ENCODE results near the gene COL6A2.
A peak's percentile ranks its signal among the peaks of the same experiment; 100 is the strongest.
"Not testable (repeated sequence)": the region's sequence is repeated elsewhere in the genome, so short reads cannot be mapped to it uniquely, and the experiment has no call there.

COL6A2 gene

DNA sequence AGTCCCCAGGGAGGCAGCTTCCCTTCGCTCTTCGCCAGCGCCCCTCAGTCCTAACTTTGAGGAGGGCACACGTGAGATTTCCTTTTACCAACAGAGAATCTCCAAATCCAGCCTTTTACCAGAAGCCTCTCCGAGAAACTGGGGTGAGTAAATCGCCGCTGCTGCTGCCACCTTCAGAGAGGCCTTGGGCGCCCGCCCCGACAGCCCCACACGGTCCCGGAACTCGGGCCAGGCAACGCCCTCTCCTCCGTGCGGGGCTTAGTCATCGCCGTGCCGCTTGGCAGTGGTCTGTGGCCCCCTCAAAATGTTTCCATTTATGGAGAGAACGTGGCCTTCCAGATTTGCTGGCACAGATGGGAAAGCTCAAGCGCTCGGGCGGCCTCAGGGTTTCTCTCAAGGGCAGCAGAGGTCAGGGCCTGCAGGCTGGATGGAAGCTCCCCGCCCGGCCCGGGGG, 41.4 kb upstream of the COL6A2 start:
- Mint-ChIP-seq H3K4me3 (no peak overlapping the region), H3K4me1 (peaks cover 24% of the 10 kb centered on the region), H3K27me3 (peaks cover 25% of the 10 kb centered on the region)

DNA sequence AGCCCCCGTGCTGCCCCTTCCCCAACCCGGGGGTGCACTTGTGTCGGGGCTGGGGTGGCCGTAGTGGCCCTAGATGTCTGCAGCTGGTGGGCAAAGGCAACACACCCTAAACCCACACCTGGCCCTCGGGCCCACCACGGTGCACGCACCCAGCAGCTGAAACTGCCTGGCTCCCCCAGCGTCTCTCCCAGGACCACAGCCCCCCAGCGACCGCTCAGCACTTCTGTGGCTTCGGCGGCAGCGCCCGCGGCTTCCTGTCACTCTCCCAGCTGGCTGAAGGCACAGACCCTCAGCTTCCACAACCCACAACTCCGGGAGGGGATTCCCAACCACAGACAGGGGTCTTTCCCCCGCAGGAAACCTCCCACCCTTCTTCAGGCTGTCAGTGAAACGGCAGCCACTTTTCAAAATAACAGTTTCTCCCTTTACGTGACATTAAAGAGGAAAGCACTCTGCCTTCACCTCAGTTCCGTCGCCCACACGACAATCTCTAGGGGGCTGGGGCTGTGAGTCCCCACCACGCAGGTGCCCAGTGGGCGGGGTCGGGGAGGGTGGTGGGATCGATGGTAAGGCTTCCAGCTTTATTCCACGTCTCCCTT, 40.7 kb upstream of the COL6A2 start:
- ATAC-seq (replicated peaks; ENCODE audit: extremely low read depth, poor library complexity, severe bottlenecking) (no peak), DNase-seq (ENCODE audit: low spot score in 2 of 2) (no peak)
- H3K9me3 Mint-ChIP-seq = no peaks in the 10 kb centered on the region
- peaks cover 24% of the 10 kb centered on the region for H3K4me1 Mint-ChIP-seq
- H3K4me3 Mint-ChIP-seq = peak overlapping the region; percentile 73
- H3K36me3 Mint-ChIP-seq (ENCODE audit: insufficient read depth) = peaks cover 12% of the 10 kb centered on the region
- H3K27ac Mint-ChIP-seq (ENCODE audit: low read depth) = peak overlapping the region; percentile 83
- peaks cover 33% of the 10 kb centered on the region for H3K27me3 Mint-ChIP-seq

More for the DNA sequence above, 41.4 kb upstream of the COL6A2 start:
- DNase-seq (ENCODE audit: low spot score in 2 of 2) = no peak
- H3K9me3 Mint-ChIP-seq = no peaks in the 10 kb centered on the region
- H3K36me3 Mint-ChIP-seq (ENCODE audit: insufficient read depth) = peaks cover 12% of the 10 kb centered on the region
- no peak overlapping the region for H3K27ac Mint-ChIP-seq (ENCODE audit: low read depth)
- no peak for ATAC-seq (replicated peaks; ENCODE audit: extremely low read depth, poor library complexity, severe bottlenecking)

DNA sequence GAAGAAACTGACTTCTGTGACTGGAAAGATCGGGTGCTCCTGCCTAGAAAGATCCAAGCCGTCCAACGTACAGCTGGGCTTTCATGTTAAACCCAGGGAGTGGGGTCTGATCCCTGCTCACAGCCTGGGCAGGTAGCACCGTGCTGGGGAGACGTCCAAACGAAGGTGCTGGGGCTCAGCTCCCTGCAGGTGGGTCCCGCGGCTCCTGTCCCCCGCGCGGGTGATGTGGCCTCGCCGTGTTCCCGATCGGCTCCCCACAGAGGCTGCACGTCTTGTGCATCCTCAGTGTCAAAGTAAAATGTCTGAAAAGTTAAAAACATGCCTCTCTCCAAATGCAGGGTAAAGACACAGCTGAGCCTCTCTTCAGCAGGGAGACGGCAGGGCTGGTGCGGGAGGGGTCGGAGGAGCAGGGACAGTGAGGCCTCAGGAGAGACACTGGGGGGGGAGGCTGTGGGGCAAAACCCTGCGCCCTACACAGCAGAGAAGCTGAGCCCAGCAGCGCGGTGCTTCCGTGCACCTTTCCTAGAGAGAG, 40.1 kb upstream of the COL6A2 start:
- no peaks in the 10 kb centered on the region for H3K9me3 Mint-ChIP-seq
- H3K36me3 Mint-ChIP-seq (ENCODE audit: insufficient read depth) = peaks cover 8% of the 10 kb centered on the region
- H3K27me3 Mint-ChIP-seq = peaks cover 38% of the 10 kb centered on the region
- no peak for ATAC-seq (replicated peaks; ENCODE audit: extremely low read depth, poor library complexity, severe bottlenecking)
- H3K4me3 Mint-ChIP-seq = peak overlapping the region; percentile 73
- H3K27ac Mint-ChIP-seq (ENCODE audit: low read depth) = peak overlapping the region; percentile 83
- no peak for DNase-seq (ENCODE audit: low spot score in 2 of 2)
- peaks cover 24% of the 10 kb centered on the region for H3K4me1 Mint-ChIP-seq

DNA sequence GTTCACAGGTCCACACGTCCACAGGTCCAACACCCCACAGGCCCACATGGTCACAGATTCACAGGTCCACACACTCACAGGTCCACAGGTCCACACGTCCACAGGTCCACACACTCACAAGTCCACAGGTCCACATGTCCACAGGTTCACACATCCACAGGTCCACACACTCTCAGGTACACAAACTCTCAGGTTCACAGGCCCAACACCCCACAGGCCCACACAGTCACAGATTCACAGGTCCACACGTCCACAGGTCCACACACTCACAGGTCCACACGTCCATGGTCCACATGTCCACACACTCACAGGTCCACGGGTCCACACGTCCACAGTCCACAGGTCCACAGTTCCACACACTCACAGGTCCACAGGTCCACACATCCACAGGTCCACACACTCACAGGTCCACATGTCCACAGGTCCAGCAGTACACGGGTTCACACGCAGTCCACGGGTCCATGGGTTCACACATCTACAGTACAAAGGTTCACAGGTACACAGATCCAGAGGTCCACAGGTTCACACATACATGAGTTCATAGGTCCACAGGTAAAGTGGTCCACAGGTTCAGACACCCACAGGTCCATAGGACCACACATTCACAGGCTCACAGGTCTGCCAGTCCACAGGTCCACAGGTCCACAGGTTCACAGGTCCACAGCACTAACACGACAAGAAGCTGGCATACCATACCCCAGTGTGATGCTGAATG, 39.3 kb upstream of the COL6A2 start:
- H3K4me1 Mint-ChIP-seq = peaks cover 18% of the 10 kb centered on the region
- peak overlapping the region; percentile 33 for H3K4me3 Mint-ChIP-seq
- DNase-seq (ENCODE audit: low spot score in 2 of 2) (no peak), ATAC-seq (replicated peaks; ENCODE audit: extremely low read depth, poor library complexity, severe bottlenecking) (no peak)
- peaks cover 5% of the 10 kb centered on the region for H3K36me3 Mint-ChIP-seq (ENCODE audit: insufficient read depth)
- peaks cover 41% of the 10 kb centered on the region for H3K27me3 Mint-ChIP-seq
- no peaks in the 10 kb centered on the region for H3K9me3 Mint-ChIP-seq
- peak overlapping the region; percentile 29 for H3K27ac Mint-ChIP-seq (ENCODE audit: low read depth)

DNA sequence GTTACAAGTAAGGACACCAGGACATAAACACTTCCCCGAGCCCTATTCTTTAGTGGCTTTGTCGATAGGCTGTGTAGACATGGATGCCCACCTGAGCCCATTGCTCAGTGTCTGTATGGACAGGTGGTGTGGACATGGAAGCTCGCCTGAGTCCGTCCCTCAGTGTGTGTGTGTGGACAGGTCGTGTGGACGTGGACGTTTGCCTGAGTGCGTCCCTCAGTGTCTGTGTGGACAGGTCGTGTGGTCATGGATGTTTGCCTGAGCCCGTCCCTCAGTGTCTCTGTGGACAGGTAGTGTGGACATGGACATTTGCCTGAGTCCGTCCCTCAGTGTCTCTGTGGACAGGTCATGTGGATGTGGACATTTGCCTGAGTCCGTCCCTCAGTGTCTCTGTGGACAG, 38.7 kb upstream of the COL6A2 start:
- H3K4me1 Mint-ChIP-seq = peaks cover 17% of the 10 kb centered on the region
- no peak for DNase-seq (ENCODE audit: low spot score in 2 of 2)
- no peak for ATAC-seq (replicated peaks; ENCODE audit: extremely low read depth, poor library complexity, severe bottlenecking)
- H3K9me3 Mint-ChIP-seq = no peaks in the 10 kb centered on the region
- no peak overlapping the region for H3K27ac Mint-ChIP-seq (ENCODE audit: low read depth)
- H3K36me3 Mint-ChIP-seq (ENCODE audit: insufficient read depth) = peaks cover 5% of the 10 kb centered on the region
- H3K4me3 Mint-ChIP-seq = no peak overlapping the region
- H3K27me3 Mint-ChIP-seq = peaks cover 44% of the 10 kb centered on the region

DNA sequence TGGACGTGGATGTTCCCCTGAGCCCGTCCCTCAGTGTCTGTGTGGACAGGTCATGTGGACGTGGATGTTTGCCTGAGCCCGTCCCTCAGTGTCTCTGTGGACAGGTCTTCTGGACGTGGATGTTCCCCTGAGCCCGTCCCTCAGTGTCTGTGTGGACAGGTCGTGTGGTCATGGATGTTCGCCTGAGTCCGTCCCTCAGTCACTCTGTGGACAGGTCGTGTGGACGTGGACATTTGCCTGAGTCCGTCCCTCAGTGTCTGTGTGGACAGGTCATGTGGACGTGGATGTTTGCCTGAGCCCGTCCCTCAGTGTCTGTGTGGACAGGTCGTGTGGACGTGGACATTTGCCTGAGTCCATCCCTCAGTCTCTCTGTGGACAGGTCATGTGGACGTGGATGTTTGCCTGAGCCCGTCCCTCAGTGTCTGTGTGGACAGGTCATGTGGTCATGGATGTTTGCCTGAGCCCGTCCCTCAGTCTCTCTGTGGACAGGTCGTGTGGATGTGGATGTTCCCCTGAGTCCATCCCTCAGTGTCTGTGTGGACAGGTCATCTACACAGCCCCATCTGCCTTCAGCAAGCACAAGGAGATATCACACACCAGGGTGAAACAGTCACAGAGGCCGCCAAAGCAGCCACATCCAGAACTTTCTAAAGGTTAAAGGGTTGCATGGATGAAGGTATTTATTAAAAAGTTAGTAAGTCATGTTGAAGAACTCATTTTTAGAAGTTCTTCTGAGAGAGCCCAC, 38.0 kb upstream of the COL6A2 start:
- not testable (repeated sequence) for H3K36me3 Mint-ChIP-seq (ENCODE audit: insufficient read depth); DNase-seq (ENCODE audit: low spot score in 2 of 2); H3K4me3 Mint-ChIP-seq; H3K27ac Mint-ChIP-seq (ENCODE audit: low read depth); ATAC-seq (replicated peaks; ENCODE audit: extremely low read depth, poor library complexity, severe bottlenecking); H3K9me3 Mint-ChIP-seq
- Mint-ChIP-seq H3K27me3 (peaks cover 51% of the 10 kb centered on the region), H3K4me1 (peaks cover 17% of the 10 kb centered on the region)

DNA sequence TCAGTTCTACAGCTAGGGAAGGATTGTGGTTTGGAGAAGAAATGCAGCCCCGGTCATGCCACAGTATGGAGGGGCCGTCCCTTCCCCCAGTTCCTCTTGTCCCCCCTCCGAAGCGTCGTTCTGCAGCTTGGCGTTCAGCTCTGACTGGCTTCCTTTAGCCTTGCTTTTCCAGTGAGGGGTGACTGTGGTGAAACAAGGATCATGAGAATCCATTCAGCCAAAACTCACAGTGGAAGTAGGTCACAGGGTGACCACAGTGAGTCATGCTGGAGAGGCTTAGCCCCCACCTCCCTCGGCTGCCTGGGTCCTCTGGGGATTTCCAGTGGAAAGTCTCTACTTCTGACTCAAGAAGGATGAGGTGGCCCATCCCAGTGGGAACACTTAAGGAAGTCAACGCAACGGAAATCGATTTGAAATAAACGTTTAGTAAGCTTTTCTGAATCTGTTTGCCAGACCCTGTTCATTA, 37.3 kb upstream of the COL6A2 start:
- peaks cover 4% of the 10 kb centered on the region for H3K36me3 Mint-ChIP-seq (ENCODE audit: insufficient read depth)
- no peak overlapping the region for H3K4me3 Mint-ChIP-seq
- H3K4me1 Mint-ChIP-seq = peaks cover 17% of the 10 kb centered on the region
- no peak for ATAC-seq (replicated peaks; ENCODE audit: extremely low read depth, poor library complexity, severe bottlenecking)
- H3K27ac Mint-ChIP-seq (ENCODE audit: low read depth) = no peak overlapping the region
- H3K9me3 Mint-ChIP-seq = no peaks in the 10 kb centered on the region
- peaks cover 59% of the 10 kb centered on the region for H3K27me3 Mint-ChIP-seq
- DNase-seq (ENCODE audit: low spot score in 2 of 2) = no peak

DNA sequence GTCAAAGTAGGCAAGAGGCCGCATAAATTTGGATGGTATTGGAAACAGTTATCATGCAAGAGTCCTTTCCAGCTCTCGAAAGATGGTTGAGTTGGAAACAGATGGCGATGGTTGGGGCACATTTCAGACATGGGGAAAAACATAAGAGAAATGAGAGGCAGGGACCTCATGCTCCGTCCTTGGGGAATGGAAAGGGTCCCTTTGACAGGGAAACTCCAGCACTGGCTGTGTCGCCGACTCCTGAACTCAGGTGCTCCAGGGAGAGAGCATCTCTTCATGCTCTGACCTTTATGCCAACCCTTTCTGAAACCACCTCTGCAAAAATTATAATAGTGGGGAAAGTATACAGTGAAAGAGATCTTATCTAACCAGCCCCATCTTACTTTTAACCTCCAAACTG, 36.8 kb upstream of the COL6A2 start:
- Mint-ChIP-seq H3K9me3 (no peaks in the 10 kb centered on the region), H3K4me1 (peaks cover 17% of the 10 kb centered on the region), H3K4me3 (no peak overlapping the region), H3K27me3 (peaks cover 63% of the 10 kb centered on the region), H3K36me3 (ENCODE audit: insufficient read depth) (peaks cover 4% of the 10 kb centered on the region), H3K27ac (ENCODE audit: low read depth) (no peak overlapping the region)
- ATAC-seq (replicated peaks; ENCODE audit: extremely low read depth, poor library complexity, severe bottlenecking) (no peak), DNase-seq (ENCODE audit: low spot score in 2 of 2) (no peak)

DNA sequence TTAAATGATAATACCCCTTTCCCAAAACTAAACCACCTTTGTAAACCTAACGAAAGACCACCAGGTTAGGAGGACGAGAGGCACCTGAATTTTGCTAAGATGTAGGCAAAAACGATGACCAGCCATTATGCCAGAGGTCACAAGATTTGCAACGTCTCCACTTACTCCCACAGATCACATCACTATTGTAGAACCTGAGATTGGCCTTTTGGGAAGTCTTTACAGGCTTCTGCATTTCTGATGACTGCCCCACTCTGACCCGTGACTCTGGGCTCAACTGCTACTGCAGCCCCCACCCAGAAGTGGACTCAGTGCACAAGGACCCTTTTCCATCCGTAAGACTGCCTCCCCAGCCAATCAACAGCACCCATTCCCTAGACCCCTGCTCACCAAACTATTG, 36.4 kb upstream of the COL6A2 start:
- Mint-ChIP-seq H3K9me3 (no peaks in the 10 kb centered on the region), H3K27me3 (peaks cover 67% of the 10 kb centered on the region), H3K36me3 (ENCODE audit: insufficient read depth) (peaks cover 4% of the 10 kb centered on the region), H3K27ac (ENCODE audit: low read depth) (no peak overlapping the region), H3K4me3 (no peak overlapping the region), H3K4me1 (peaks cover 17% of the 10 kb centered on the region)
- DNase-seq (ENCODE audit: low spot score in 2 of 2) = no peak
- no peak for ATAC-seq (replicated peaks; ENCODE audit: extremely low read depth, poor library complexity, severe bottlenecking)

DNA sequence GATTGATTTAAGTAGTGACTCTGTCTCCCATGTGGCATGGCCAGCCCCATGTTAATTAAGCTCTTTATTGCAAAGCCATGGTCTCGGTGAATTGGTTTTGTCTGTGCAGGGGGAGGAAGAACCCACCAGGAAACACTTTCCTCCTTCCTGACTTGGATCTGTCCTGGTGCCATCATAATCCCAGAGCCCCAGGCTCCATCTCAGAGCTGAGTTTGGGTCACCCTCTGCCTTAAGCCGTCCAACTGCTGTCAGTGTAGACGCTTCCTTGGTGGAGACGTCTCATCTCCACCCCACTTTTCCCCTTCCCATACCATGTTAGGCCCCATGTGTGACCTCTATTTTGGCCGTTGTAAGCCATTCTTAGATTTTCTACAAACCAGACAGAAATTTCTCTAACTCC, 36.0 kb upstream of the COL6A2 start:
- DNase-seq (ENCODE audit: low spot score in 2 of 2) = no peak
- no peak for ATAC-seq (replicated peaks; ENCODE audit: extremely low read depth, poor library complexity, severe bottlenecking)
- Mint-ChIP-seq H3K4me1 (peaks cover 17% of the 10 kb centered on the region), H3K4me3 (no peak overlapping the region), H3K9me3 (no peaks in the 10 kb centered on the region), H3K36me3 (ENCODE audit: insufficient read depth) (peaks cover 4% of the 10 kb centered on the region), H3K27me3 (peaks cover 66% of the 10 kb centered on the region), H3K27ac (ENCODE audit: low read depth) (no peak overlapping the region)

DNA sequence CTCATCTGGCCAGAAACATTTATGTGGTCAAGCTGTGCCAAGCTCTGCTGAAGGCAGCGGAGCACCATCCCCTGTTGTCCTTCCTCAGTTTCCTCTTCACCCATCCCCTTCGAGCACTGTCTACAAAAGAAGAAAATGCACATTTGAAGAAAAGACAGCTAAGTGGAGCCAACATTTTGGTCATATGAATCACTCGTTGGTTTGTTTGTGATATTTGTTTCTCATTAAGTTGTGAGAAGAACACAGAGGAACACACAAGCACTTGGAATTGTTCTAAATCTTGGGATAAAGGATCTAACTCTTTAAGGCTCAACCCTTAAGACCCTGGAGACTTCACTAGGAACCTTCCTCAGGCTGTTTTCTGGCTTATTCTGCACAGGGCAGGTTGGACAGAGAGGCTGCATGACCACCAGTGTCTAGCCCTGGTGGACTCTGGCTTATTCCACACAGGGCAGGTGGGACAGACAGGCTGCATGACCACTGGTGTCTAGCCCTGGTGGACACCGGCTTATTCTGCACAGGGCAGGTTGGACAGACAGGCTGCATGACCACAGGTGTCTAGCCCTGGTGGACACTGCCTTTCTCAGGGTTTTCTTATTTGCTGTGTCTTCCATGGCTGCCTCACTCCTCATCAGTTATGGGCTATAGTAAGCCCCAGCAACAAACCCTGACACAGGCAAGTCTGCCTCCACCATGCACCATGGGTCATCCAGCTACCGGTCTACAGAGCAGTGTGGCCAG, 35.3 kb upstream of the COL6A2 start:
- peaks cover 10% of the 10 kb centered on the region for H3K4me1 Mint-ChIP-seq
- H3K9me3 Mint-ChIP-seq = no peaks in the 10 kb centered on the region
- ATAC-seq (replicated peaks; ENCODE audit: extremely low read depth, poor library complexity, severe bottlenecking) = no peak
- no peak overlapping the region for H3K4me3 Mint-ChIP-seq
- H3K27ac Mint-ChIP-seq (ENCODE audit: low read depth) = no peak overlapping the region
- H3K36me3 Mint-ChIP-seq (ENCODE audit: insufficient read depth) = peaks cover 4% of the 10 kb centered on the region
- peaks cover 59% of the 10 kb centered on the region for H3K27me3 Mint-ChIP-seq
- DNase-seq (ENCODE audit: low spot score in 2 of 2) = no peak

DNA sequence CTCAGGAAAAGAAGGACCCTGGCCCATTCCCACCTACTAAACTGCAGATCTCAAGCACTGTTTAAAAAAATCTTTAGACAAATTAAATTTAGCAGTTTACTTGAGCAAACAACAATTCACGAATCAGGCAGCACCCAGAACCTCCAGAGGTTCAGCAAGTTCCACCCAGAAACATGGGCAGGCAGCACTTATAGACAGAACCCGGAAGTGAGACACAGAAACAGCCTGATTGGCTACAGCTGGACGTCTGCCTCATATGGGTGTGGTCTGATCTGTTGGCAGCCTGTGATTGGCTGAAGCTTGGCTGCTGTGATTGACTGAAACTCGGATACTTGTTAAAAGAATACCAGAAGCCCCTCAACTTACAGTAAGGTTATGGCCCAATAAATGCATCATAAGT, 34.7 kb upstream of the COL6A2 start:
- Mint-ChIP-seq H3K27ac (ENCODE audit: low read depth) (no peak overlapping the region), H3K36me3 (ENCODE audit: insufficient read depth) (peaks cover 3% of the 10 kb centered on the region), H3K27me3 (peaks cover 59% of the 10 kb centered on the region), H3K9me3 (no peaks in the 10 kb centered on the region), H3K4me1 (peaks cover 6% of the 10 kb centered on the region), H3K4me3 (no peak overlapping the region)
- no peak for DNase-seq (ENCODE audit: low spot score in 2 of 2)
- no peak for ATAC-seq (replicated peaks; ENCODE audit: extremely low read depth, poor library complexity, severe bottlenecking)

Measured in central memory CD8-positive, alpha-beta T cell (primary cell).